Amygdala (tissue), 56 donors: Measurements from ENCODE around the gene NPB.

Experiments used
- DNase-seq, 56 donors: peaks; one replicate each; lab custom pipeline; 2025; lab: John Stamatoyannopoulos, UW

The NPB gene

GRCh38 chr17:81869221-81870130 lies 32.6 kb upstream of the NPB start:
- DNase-seq, result peak in 4 of 56 donors; percentile 8 to 38 (median 17)

- peak in 1 of 56 donors; percentile 11 for DNase-seq
Observed at GRCh38 chr17:81870131-81870980, 31.7 kb upstream of the NPB start.

- peak in 1 of 56 donors; percentile 88 for DNase-seq
Observed at GRCh38 chr17:81870981-81871386, 31.1 kb upstream of the NPB start, which contains the start of gene ARHGDIA. Gene ARHGDIA (minus strand): TSS chr17:81871337. CDS start chr17:81869930, 1,407 bp downstream.

- DNase-seq, result peak in 54 of 56 donors; percentile 30 to 93 (median 82)
Observed at GRCh38 chr17:81871387-81872230, 30.4 kb upstream of the NPB start.

GRCh38 chr17:81877569-81877968 lies 24.5 kb upstream of the NPB start:
- no peak for DNase-seq

- no peak for DNase-seq
Observed at GRCh38 chr17:81878294-81878693, 23.7 kb upstream of the NPB start.

GRCh38 chr17:81879121-81879520 lies 22.9 kb upstream of the NPB start:
- DNase-seq, result no peak

- no peak for DNase-seq
Observed at GRCh38 chr17:81884520-81884919, 17.5 kb upstream of the NPB start.

GRCh38 chr17:81884968-81885367 lies 17.1 kb upstream of the NPB start:
- no peak for DNase-seq

- no peak for DNase-seq
Observed at GRCh38 chr17:81885454-81885853, 16.6 kb upstream of the NPB start.

- no peak for DNase-seq
Observed at GRCh38 chr17:81885869-81886548, 16.0 kb upstream of the NPB start.

GRCh38 chr17:81888105-81888987 lies 13.7 kb upstream of the NPB start:
- DNase-seq, result no peak

- no peak for DNase-seq
Observed at GRCh38 chr17:81888988-81889595, 12.9 kb upstream of the NPB start.

GRCh38 chr17:81889602-81890001 lies 12.4 kb upstream of the NPB start:
- no peak for DNase-seq

- DNase-seq, result no peak
Observed at GRCh38 chr17:81890447-81891302, 11.4 kb upstream of the NPB start.

- DNase-seq, result no peak
Observed at GRCh38 chr17:81891303-81891552, 10.8 kb upstream of the NPB start.

- DNase-seq, result no peak
Observed at GRCh38 chr17:81895400-81895799, 6.6 kb upstream of the NPB start.
